Ammon's horn (tissue), 1 donor: ENCODE data around the gene MT1H.
"Not testable (repeated sequence)": the region's sequence is repeated elsewhere in the genome, so short reads cannot be mapped to it uniquely, and the experiment has no call there.

ENCODE experiments used
- DNase-seq: peaks from one replicate; pipeline ENCODE4 v3.0.0-alpha.2; 2016; ENCODE audit warnings: low spot score

Gene MT1H

GRCh38 chr16:56684926-56685590 is 15.4 kb downstream of the MT1H start:
- DNase-seq = no peak

GRCh38 chr16:56686758-56687157 is 17.1 kb downstream of the MT1H start:
- no peak for DNase-seq

- no peak for DNase-seq
Measured at GRCh38 chr16:56688762-56689161, 19.1 kb downstream of the MT1H start.

GRCh38 chr16:56689171-56689570 is 19.6 kb downstream of the MT1H start:
- no peak for DNase-seq

- no peak for DNase-seq
Measured at GRCh38 chr16:56690420-56691122, 21.0 kb downstream of the MT1H start.

- no peak for DNase-seq
Measured at GRCh38 chr16:56691885-56692284, 22.3 kb downstream of the MT1H start.

- no peak for DNase-seq
Measured at GRCh38 chr16:56695246-56695645, 25.6 kb downstream of the MT1H start.

- DNase-seq = no peak
Measured at GRCh38 chr16:56697456-56698155, 28.0 kb downstream of the MT1H start.

GRCh38 chr16:56700195-56700594 is 30.6 kb downstream of the MT1H start:
- DNase-seq = no peak

GRCh38 chr16:56700631-56701030 is 31.0 kb downstream of the MT1H start:
- no peak for DNase-seq

GRCh38 chr16:56701534-56701933 is 31.9 kb downstream of the MT1H start:
- DNase-seq = no peak

GRCh38 chr16:56702836-56703235 is 33.2 kb downstream of the MT1H start:
- no peak for DNase-seq

- DNase-seq = no peak
Measured at GRCh38 chr16:56708525-56709442, 39.2 kb downstream of the MT1H start.

GRCh38 chr16:56709443-56710040 is 39.9 kb downstream of the MT1H start:
- no peak for DNase-seq

GRCh38 chr16:56710181-56710737 is 40.6 kb downstream of the MT1H start:
- DNase-seq = no peak

GRCh38 chr16:56711862-56712261 is 42.2 kb downstream of the MT1H start:
- DNase-seq = no peak

GRCh38 chr16:56713794-56714193 is 44.2 kb downstream of the MT1H start:
- DNase-seq = no peak

GRCh38 chr16:56715126-56715525 is 45.5 kb downstream of the MT1H start:
- DNase-seq = no peak

- DNase-seq = no peak
Measured at GRCh38 chr16:56716761-56717160, 47.1 kb downstream of the MT1H start.

GRCh38 chr16:56717532-56717931 is 47.9 kb downstream of the MT1H start:
- not testable (repeated sequence) for DNase-seq
